Measurements from ENCODE around the gene METAP1D.

Gene METAP1D

GRCh38 chr2:172084395-172084644, 84.6 kb downstream of the METAP1D start:
- Mint-ChIP-seq H3K27me3 (peaks cover 100% of the 10 kb centered on the region), H3K27ac (peak overlapping the region; percentile 45), H3K36me3 (peaks cover 19% of the 10 kb centered on the region), H3K4me3 (peak overlapping the region; percentile 68), H3K4me1 (peaks cover 70% of the 10 kb centered on the region), H3K9me3 (no peaks in the 10 kb centered on the region)
- no peak for DNase-seq
- CTCF ChIA-PET = interaction anchor here (0.8 to 3.3 kb wide), 4 partner anchors 17 to 22 kb away, joined by 3 to 13 read pairs (median 6); partner anchors contain the start of gene DLX2

- Mint-ChIP-seq H3K27ac (peak overlapping the region; percentile 77), H3K4me1 (peaks cover 70% of the 10 kb centered on the region), H3K4me3 (peak overlapping the region; percentile 68), H3K9me3 (no peaks in the 10 kb centered on the region), H3K36me3 (peaks cover 17% of the 10 kb centered on the region), H3K27me3 (peaks cover 100% of the 10 kb centered on the region)
- CTCF ChIA-PET = interaction anchor here (0.8 to 1.4 kb wide), 4 partner anchors 11 to 83 kb away, joined by 3 to 6 read pairs (median 4); partner anchors contain the start of gene DLX2
- peak; percentile 67 for DNase-seq
These were observed 85.1 kb downstream of the METAP1D start for GRCh38 chr2:172084645-172085459.

GRCh38 chr2:172085460-172086159, 85.9 kb downstream of the METAP1D start, which contains the start of gene DLX1:
TSS of gene DLX1 (plus strand) at chr2:172085507. CDS start at chr2:172085678, 171 bp downstream.
- H3K4me1 Mint-ChIP-seq = peaks cover 69% of the 10 kb centered on the region
- H3K9me3 Mint-ChIP-seq = no peaks in the 10 kb centered on the region
- H3K27ac Mint-ChIP-seq = peak within 1 kb of the TSS; percentile 82
- peaks cover 11% of the 10 kb centered on the region for H3K36me3 Mint-ChIP-seq
- CTCF ChIA-PET = interaction anchor here (0.9 to 1.4 kb wide), 3 partner anchors 10 to 84 kb away, joined by 3 to 6 read pairs (median 4); no protein-coding TSS in a partner anchor
- peaks cover 100% of the 10 kb centered on the region for H3K27me3 Mint-ChIP-seq
- peak within 1 kb of the TSS; percentile 68 for H3K4me3 Mint-ChIP-seq
- DNase-seq = peak; percentile 21

GRCh38 chr2:172086241-172087206, 86.8 kb downstream of the METAP1D start:
- H3K27ac Mint-ChIP-seq = peak overlapping the region; percentile 82
- no peaks in the 10 kb centered on the region for H3K9me3 Mint-ChIP-seq
- peaks cover 67% of the 10 kb centered on the region for H3K4me1 Mint-ChIP-seq
- CTCF ChIA-PET = interaction anchor here (1.0 kb wide), 1 partner anchor 9 kb away, joined by 3 read pairs; no protein-coding TSS in a partner anchor
- H3K27me3 Mint-ChIP-seq = peaks cover 97% of the 10 kb centered on the region
- H3K4me3 Mint-ChIP-seq = peak overlapping the region; percentile 68
- peak; percentile 74 for DNase-seq
- peaks cover 9% of the 10 kb centered on the region for H3K36me3 Mint-ChIP-seq

- H3K4me1 Mint-ChIP-seq = peaks cover 63% of the 10 kb centered on the region
- no peaks in the 10 kb centered on the region for H3K9me3 Mint-ChIP-seq
- CTCF ChIA-PET = interaction anchor here (0.9 to 1.0 kb wide), 2 partner anchors 10 to 19 kb away, joined by 3 read pairs; no protein-coding TSS in a partner anchor
- no peak for DNase-seq
- H3K27ac Mint-ChIP-seq = peak overlapping the region; percentile 82
- peaks cover 9% of the 10 kb centered on the region for H3K36me3 Mint-ChIP-seq
- H3K27me3 Mint-ChIP-seq = peaks cover 97% of the 10 kb centered on the region
- H3K4me3 Mint-ChIP-seq = peak overlapping the region; percentile 49
These were observed 87.5 kb downstream of the METAP1D start for GRCh38 chr2:172087207-172087779.

GRCh38 chr2:172087780-172088244, 88.1 kb downstream of the METAP1D start:
- CTCF ChIA-PET = interaction anchor here (0.9 kb wide), 1 partner anchor 19 kb away, joined by 3 read pairs; no protein-coding TSS in a partner anchor
- peak; percentile 20 for DNase-seq
- Mint-ChIP-seq H3K27me3 (peaks cover 97% of the 10 kb centered on the region), H3K9me3 (no peaks in the 10 kb centered on the region), H3K36me3 (peaks cover 9% of the 10 kb centered on the region), H3K4me1 (peaks cover 58% of the 10 kb centered on the region), H3K4me3 (peak overlapping the region; percentile 49), H3K27ac (peak overlapping the region; percentile 82)

- peak overlapping the region; percentile 49 for H3K4me3 Mint-ChIP-seq
- peak overlapping the region; percentile 86 for H3K27ac Mint-ChIP-seq
- peaks cover 56% of the 10 kb centered on the region for H3K4me1 Mint-ChIP-seq
- DNase-seq = peak; percentile 22
- peaks cover 9% of the 10 kb centered on the region for H3K36me3 Mint-ChIP-seq
- no peaks in the 10 kb centered on the region for H3K9me3 Mint-ChIP-seq
- H3K27me3 Mint-ChIP-seq = peaks cover 97% of the 10 kb centered on the region
- CTCF ChIA-PET = interaction anchor here (0.9 kb wide), 1 partner anchor 18 kb away, joined by 3 read pairs; no protein-coding TSS in a partner anchor
These were observed 88.7 kb downstream of the METAP1D start for GRCh38 chr2:172088245-172089004.

GRCh38 chr2:172089005-172089504, 89.3 kb downstream of the METAP1D start:
- Mint-ChIP-seq H3K4me3 (no peak overlapping the region), H3K36me3 (peaks cover 9% of the 10 kb centered on the region), H3K27ac (no peak overlapping the region), H3K4me1 (peaks cover 54% of the 10 kb centered on the region), H3K9me3 (no peaks in the 10 kb centered on the region), H3K27me3 (peaks cover 97% of the 10 kb centered on the region)
- CTCF ChIA-PET = no interaction called here
- no peak for DNase-seq

GRCh38 chr2:172089633-172090032, 89.9 kb downstream of the METAP1D start:
- Mint-ChIP-seq H3K9me3 (no peaks in the 10 kb centered on the region), H3K27ac (peak overlapping the region; percentile 62), H3K4me3 (no peak overlapping the region), H3K27me3 (peaks cover 97% of the 10 kb centered on the region), H3K36me3 (peaks cover 7% of the 10 kb centered on the region), H3K4me1 (peaks cover 51% of the 10 kb centered on the region)
- DNase-seq = no peak
- CTCF ChIA-PET = interaction anchor here (2.5 kb wide), 1 partner anchor 14 kb away, joined by 11 read pairs; no protein-coding TSS in a partner anchor

- DNase-seq = no peak
- Mint-ChIP-seq H3K9me3 (no peaks in the 10 kb centered on the region), H3K36me3 (peaks cover 7% of the 10 kb centered on the region), H3K27me3 (peaks cover 97% of the 10 kb centered on the region), H3K4me3 (peak overlapping the region; percentile 5), H3K4me1 (peaks cover 48% of the 10 kb centered on the region), H3K27ac (peak overlapping the region; percentile 69)
- CTCF ChIA-PET = interaction anchor here (0.9 to 2.5 kb wide), 3 partner anchors 8 to 16 kb away, joined by 3 to 11 read pairs (median 8); no protein-coding TSS in a partner anchor
These were observed 90.5 kb downstream of the METAP1D start for GRCh38 chr2:172090044-172090961.

GRCh38 chr2:172091000-172091641, 91.4 kb downstream of the METAP1D start:
- peaks cover 97% of the 10 kb centered on the region for H3K27me3 Mint-ChIP-seq
- no peak overlapping the region for H3K4me3 Mint-ChIP-seq
- no peak overlapping the region for H3K27ac Mint-ChIP-seq
- H3K4me1 Mint-ChIP-seq = peaks cover 50% of the 10 kb centered on the region
- DNase-seq = no peak
- no peaks in the 10 kb centered on the region for H3K9me3 Mint-ChIP-seq
- peaks cover 5% of the 10 kb centered on the region for H3K36me3 Mint-ChIP-seq
- CTCF ChIA-PET = interaction anchor here (0.9 to 2.5 kb wide), 4 partner anchors 9 to 16 kb away, joined by 3 to 11 read pairs (median 6); no protein-coding TSS in a partner anchor
